Measurements from ENCODE around the gene KAZN.

The KAZN gene

DNA sequence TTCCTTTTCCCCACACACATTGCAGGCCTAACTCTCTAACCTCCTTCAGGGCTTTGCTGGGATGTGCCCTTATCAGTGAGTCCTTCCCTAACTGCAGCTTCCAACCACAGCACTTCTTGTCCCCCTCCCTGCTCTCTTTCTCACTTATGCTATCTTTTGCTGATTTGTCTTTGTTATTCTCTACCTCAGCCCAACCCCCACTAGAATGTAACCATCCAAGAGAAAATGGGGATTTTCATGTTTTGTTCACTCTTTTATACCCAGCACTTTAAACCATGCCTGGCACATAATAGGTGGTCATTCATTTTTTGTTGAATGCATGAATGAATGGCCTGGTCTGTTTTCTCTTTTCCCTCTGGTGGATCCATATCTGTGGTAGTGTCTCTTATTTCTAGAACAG, 243.5 kb downstream of the KAZN start:
- DNase-seq = no peak

DNA sequence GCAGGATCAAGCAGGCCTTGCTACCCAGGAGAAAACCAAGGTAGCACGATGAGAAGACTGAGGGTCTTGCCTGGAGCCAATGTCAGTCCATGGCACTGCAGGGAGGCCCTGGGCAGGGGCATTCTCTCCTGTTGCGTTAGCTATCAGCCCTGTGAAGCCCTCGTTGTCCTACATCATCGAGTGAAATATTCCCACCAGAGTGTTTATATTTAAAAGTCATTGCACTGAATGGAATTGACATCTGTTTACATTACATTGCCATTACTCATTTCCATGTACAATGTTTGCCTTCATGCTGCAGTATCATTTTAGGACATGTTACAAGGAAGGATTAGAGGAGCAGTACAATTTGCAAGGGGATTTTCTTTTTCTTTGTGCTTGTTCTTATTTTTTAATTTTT, 243.9 kb downstream of the KAZN start:
- no peak for DNase-seq

DNA sequence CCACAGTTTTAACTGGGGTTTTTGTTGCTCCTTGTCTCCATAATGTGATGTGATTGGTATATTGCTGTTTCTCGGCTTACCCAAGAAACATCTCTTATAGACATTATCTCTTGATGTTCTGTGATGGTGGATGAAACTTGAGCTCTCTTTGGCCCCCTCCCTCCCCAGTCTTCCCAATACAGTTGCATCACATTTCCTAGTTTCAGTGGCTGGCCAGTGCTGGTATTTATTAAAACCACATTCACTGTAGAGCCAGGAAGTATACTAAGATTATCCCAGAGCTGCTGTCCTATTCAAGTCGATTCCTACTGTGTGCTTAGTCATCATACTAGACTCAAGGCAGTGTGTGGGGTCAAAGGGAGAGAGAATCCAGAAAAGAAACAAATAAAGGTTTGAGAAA, 244.4 kb downstream of the KAZN start:
- DNase-seq = no peak

DNA sequence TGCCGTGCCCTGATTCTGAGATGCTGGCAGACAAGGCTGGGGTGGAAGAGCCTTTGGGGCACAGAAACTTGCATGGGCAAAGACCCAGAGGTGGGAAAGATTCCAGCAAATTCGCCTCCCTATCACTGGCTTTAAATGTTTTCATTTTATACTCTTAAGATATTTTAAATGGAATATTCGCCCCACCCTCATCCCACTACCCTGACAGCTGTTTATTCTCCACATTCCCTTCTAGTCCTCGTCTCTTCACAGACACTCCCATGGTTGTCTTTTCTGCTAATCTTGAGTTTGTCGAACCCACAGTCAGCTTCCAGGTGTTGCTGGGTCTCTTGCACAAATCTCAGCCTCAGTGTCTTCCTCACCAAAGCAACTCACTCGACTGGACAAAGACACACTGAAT, 245.0 kb downstream of the KAZN start:
- DNase-seq = no peak

DNA sequence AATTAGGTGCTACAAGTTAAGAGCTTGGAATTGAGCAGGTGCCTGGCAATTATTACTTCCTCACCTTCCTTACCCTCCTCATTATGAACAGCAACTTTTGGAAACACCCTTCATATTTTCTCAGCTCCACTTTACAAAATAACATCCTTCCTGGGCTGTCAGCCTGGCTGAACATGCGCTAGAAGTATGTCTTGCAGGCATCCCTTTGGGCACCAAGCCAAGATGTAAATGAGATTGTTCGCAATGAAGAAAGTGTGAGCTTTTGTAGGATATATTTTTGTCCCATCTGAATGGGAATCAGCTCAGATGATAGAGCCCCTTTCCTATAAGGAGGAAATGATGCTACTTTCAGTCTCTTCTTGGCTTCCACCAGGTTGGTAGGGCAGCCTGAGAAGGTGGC, 245.9 kb downstream of the KAZN start:
- no peak for DNase-seq

DNA sequence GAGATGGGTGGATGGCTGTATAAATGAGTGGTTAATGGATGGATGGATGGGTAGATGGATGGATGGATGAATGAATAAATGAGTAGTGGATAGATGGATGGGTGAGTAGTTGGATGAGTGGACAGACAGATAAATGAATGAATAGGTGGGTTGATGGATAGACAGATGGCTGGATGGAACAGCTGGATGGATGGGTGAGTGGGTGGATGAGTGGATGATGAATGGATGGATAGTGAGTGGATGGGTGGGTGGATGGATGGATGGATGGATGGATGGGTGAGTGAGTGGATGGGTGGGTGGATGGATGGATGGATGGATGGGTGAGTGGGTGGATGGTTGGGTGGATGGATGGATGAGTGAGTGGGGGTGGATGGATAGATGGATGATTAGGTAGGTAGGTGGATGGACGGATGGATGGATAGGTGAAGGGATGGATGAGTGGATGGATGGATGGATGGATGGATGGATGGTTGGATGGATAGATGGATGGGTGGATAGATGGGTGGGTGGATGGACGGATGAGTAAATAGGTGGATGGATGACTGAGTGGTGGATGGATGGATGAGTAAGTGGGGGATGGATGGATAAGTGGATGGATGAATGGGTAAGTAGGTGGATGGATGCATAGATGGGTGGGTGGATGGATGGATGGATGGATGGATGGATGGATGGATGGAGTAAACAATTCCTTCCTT, 246.6 kb downstream of the KAZN start:
- no peak for DNase-seq

DNA sequence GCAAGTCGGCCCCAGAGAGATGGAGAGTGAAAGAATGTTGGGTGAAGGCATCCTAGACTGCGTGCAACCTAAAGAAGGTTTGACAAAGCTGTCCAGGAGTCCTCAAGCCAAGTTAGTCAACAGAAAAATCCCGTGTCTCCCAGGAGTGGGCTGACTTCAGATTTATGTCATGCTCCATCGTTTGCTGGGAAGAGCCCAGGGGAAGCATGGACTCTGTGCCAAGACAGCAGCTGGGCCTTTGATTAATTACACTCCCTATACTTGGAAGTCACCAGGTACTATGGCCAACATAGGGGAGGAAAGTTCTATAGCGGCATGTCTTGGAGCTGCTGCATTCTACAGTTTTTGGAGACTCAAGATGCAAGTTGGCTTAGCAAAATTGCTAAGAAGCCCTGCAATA, 247.4 kb downstream of the KAZN start:
- no peak for DNase-seq

DNA sequence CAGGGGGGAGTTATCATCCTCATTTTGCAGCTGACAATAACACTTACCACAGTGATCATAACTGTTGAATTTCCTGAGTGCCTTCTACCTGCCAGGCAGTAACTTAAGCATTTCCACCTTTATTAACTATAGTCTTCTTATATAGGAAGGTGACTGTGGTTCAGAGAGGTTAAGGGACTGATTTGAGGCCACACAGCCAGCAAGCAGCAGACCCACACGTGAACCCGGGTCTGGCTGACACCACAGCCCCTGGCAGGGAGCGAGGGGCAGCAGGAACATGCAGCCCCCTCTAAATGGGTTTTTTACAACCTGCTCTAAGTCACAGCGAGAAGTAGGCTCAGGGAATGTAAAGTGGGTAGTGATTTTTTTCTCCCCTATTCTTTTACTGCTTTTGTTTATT, 248.2 kb downstream of the KAZN start:
- no peak for DNase-seq

DNA sequence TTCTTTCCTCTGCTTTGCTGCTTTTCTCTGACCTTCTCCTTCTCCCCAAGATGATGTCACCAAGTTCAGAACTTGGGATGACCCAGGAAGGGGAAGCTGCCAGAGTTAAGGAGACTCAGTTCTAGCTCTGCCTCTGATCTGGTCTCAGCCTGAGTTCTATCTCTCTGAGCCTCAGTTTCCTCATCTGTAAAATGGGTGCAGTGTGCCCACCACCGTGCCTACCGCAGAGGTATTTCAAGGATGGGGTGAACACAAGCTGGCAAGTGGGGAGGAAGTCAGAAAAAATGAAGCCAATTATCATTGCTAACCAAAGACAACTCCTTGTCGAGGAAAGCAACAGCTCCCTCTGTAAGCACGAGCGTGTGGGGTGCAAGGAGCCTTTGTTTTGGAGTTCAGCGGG, 249.7 kb downstream of the KAZN start:
- DNase-seq = peak; percentile 14

DNA sequence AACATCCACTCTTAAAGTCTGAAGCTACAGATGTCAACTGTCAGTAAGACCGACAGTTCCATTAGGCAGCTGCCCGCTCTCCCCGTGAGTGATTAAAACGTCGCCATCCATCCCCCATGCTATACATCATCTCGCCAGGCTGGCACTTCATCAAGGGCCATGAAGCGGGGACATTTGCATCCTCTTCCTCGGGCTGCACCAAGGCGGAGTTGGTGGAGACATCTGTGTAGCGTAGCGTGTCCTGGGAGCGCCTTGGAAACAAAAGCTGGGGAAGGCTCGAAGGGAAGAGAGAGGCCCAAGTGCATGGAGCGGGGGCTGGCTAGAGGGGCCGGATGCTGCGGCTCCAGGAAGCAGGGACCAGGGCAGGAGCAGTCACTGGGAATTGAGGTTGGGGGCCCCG, 250.1 kb downstream of the KAZN start:
- peak; percentile 55 for DNase-seq

DNA sequence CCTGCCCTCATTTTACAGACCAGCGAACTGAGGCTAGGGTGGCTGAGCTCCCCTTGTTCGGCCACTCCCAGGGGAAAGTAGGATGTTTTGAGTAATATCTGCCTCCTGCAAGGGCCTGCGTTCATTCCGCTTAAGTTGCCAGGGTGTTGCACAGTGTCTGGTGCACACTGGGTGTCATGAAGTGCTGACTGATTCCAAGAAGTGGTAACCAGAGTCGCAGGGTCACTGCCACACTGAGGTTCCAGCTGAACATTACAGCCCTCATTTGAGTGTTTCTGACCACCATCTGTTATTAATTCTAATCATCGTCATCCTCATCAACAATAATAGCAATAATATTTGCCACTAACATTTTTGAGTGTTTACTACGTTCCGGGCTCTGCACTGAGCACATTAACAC, 250.6 kb downstream of the KAZN start:
- peak; percentile 25 for DNase-seq

DNA sequence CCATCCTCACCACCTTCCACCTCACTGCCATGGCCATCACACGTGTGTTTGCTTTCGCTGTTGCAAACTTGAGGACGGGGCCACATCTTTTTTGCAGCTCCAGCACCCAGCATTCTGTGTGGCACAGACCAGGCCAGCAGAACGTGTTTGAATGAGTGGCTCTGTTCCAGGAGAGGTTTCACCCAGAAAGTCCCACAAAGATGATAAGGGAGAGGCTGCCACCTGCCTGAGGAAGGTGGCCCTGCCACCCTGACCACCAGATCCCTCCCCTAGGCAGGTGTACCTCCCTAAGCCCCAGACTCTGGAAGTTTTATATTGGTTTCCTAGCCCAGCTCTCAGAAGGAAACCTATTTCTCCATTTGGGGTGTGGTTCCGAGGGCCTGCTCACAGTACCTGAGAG, 252.1 kb downstream of the KAZN start:
- DNase-seq = no peak

DNA sequence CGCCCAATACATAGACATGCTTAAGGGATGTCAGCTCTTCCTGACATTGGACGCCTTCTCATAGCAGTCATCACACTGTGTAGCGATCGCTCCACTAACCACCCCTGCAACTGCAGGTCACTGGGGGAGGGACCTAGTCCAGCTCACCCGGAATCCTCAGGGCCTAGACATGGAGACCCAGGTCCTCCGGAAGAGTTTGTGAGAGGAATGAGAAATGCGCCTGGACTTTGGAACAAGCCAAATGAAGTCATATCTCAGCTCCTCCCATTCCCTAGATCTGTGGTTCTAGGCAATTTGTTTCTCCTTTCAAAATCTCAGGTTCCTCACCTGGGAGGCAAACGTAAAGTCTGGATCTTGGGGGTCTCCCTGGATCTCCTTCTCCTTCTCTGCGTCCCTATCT, 253.3 kb downstream of the KAZN start:
- no peak for DNase-seq

DNA sequence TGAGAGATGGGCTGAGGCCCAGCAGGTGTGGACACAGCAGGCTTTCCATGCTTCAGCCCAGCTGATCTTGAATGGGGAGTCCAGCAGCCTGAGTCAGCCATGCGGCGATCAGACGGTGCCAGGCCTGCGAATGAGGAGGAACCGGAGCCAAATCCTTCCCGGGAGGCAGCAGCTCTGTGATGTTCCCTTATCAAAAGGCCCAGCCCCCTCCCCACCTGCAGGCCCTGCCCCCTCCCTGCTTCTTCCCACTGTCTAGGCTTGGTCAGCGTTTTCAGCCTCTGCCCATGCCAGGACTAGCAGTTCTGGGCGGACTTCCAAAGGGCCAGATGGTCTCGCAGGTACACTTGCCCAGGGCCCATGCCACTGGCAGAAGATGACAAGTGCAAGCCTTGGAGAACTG, 253.8 kb downstream of the KAZN start:
- DNase-seq = no peak

DNA sequence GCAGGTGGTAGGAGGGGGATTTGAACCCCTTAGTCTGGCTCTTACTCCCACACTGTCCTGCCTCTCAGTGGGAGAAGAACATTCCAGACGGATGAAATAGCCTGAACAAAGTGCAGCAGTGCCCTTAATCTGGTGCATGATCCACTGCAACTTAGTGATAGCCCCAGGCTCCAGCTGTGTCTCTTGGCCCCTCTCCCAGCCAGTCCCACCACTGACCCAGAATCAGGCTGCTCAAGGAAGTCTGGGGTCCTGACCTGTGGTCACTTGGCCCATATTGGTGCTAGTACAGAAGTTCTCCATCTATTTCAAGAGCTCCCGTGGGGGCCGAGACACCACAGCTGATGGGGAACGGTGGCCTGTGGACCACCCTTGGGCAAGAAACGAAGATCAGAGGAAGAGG, 255.0 kb downstream of the KAZN start:
- DNase-seq = no peak

DNA sequence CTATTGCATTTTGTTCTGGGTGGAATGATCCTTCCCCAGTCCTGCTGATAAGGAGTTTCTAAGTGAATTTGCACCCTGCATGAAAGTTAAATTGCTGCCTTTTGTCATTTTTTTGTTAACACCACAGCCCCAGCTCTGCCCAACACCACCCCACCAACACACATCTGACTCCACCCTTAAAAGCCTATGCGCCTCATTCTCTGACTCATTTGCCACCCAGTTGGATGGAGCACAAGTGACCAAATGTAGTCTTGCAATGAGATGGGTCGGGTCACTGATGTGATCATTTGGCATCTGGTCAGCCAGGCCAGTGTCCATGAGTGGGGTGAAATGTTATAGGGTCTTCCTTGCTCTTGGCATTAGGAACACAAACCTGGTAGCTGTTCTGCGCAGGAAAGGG, 256.8 kb downstream of the KAZN start:
- DNase-seq = no peak

DNA sequence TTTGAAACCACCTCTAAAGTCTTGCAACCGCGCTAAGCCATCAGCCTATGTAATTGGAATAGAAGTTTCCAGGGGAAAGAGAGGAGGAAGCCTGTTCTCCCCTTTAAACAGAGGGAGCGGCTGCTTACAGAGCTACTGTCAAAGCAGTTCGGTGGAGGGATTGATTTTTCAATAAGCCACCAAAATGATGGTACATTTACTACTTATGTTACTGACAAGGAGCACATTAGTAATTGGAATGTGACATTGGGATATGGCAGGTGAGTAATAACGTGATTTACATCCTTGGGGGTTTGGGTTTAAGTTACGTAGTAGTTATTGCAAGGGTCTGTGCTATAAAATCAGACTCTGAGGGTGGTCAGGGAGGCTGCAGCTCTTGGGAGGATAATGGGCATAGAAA, 257.3 kb downstream of the KAZN start:
- no peak for DNase-seq

DNA sequence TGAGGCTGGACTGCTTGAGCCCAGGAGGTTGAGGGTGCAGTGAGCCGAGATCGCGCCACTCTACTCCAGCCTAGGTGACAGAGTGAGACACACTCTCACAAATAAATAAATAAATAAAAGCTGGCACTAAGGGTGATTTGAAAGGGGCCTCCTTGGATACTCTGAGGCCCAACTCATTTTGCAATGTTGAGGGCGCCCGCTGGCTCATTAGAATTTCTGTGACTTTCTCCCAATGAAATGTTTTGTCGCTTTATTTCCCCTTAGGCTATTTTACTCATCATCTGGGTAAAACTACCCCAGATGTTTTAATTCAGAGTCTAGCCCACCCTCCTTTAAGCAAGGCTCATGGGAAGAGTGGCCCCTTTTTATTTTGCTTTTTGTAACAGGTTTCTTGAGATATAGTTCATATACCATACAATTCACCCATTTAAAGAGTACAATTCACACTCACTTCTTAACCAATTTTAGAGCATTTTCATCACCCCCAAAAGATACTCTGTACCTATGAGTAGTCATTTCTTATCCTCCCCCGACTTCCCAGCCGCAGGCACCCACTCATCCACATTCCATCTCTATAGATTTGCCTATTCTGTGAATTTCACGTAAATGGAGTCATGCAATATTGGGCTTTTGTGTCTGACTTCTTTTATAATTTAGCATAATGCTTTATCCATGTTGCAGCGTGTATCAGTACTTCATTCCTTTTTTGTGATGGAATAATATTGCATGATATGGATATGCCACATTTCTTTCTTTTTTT, 259.1 kb downstream of the KAZN start:
- DNase-seq = no peak

DNA sequence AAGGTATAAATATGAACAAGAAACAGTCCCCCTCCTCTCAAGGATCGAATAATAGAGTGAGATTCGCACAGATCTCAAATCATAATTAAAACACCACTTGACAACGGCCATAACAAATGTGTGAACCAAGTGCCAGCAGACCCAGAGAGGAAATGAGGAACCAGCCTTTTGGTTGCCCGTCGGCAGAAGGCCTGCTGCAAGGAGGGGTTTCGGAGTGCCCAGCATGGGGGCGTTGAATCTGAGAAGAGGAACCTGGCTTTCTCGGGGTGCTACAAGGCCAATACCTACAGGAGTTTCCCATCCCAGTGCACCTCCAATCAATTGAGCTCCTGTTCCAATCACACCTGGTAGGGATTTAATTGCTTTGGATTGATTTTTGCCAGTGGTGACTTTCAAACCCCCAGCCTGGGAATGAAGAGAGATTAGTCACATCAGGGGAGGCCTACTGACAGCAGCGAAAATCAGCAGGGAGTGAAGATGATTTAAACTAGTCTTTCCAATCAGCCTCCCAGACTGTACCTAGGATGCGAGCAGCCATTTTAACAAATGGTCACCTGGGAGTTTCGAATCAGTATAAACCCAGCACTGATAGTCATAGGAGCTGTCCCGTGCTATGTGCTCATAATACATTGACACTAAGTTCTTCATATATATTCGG, 263.8 kb downstream of the KAZN start:
- DNase-seq = no peak

DNA sequence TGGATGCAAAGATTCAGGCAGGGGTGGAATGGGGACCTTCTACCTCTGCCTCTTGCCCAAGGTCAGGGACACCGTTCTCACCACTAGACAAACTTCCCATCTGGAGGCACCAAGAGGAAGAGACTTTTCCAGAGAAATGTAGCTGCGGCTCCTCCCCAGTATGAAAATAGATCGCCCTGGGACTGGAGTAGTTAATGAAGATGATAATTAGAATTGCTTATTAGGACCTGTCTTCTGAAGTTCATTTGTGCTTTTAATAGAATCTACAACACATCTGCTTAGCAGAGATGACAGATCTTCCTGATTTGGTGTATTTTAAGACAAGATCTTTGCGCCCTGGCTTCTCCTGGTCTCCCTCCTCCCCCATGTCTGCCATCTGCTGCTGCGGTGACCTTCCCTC, 266.6 kb downstream of the KAZN start:
- DNase-seq = no peak

DNA sequence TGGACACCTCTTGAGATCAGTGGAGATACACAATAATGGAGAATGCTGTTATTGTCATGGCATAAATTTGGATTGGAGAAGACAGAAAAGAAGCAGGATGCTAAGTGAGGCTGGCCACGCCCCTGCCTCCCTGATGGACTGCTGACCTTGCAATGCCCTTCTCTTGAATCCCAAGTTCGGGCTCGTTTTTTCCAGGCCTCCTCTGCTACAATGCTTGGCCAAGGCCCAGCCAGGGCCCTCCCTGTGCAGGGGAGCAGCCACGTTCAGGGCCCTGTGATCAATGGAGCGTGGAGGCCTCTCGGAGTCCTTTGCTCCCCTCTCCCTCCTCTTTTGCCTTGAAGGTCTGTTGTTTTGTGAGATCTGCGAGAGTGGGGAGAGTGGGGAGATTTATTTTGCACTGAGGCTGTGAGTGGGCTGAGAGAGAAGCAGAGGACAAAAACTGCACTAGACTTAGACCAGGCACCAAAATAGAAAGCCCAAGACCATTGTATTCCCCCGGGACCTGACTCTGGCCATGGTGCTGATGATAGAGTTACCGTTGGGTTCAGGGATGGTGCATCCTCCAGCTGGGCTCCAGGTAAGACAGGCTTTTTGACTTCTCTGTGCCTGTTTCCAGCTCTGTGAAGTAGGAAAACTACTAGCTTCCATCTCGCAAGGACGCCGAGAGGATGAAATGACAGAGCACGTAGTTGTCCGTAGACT, 268.6 kb downstream of the KAZN start:
- no peak for DNase-seq

DNA sequence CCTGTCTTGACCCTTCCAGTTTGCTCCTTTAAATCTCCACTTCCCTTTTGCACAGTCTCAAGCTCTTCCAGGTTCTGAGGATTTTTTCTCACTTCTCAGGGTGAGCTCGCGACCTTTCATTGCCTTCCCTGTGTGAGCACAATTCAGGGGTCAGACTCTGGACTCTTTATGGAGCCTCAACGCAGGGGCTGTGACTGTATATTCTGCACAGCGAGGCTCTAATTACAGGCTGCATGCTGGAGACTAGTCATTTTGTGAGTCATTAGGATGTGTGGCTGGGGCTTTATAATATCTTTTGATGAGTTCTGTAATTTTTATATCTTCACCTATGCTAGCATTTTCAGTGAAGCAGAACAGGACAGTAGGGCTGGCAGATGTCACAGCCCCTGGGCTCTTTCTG, 270.7 kb downstream of the KAZN start:
- DNase-seq = peak; percentile 14

DNA sequence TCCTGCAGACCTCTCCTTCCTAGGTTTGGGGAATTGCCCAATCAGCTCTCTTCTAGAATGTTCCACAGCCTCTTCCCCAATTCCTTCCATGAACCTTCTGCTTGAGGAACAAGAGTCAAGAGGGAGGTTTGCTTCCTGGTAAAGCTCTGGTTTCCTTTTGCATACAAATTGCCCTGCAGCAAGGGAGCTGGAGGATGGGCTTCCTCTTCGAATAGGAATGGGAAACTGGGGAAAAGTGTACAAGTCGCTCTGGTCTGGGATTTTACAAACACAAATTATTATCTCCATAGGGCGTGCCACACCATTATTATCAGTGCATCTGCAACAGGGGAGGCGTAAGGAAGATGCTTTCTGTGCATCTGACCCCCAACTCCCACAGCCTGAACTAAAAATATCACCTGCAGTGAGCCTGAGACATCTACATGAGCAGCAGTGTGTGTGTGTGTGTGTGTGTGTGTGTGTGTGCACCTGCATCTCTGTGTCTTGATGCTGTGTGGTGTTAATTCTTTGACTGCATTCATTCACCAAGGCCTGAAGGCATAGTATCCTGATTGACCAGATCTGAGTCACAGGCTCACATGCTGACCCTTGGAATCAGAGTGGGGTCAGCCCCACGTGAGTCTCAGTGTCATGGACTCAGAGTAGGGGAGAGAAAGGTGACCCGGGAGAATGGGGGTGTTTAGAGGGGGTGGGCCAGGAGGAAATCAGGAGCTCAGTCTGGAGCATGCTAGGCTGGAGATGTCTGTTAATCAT, 272.9 kb downstream of the KAZN start:
- DNase-seq = no peak

Data from eye (tissue), 1 donor.